PFSK-1 (cell line): ENCODE results near the gene LSM12.

ENCODE experiments used
- FOXP2 ChIP-seq: optimal IDR thresholded peaks from 2 replicates; pipeline ENCODE3; 2011; ENCODE audit warnings: borderline replicate concordance, control low read depth, inconsistent platforms; ENCODE audit not compliant: insufficient read depth; ENCODE audit errors: extremely low read length, extremely low read depth
- POLR2AphosphoS5 ChIP-seq: IDR thresholded peaks from 2 replicates; pipeline ENCODE4 v1.6.1; 2012; ENCODE audit warnings: low read depth, mild to moderate bottlenecking, control low read depth, low read length, moderate library complexity
- SIN3A ChIP-seq: IDR thresholded peaks from 2 replicates; pipeline ENCODE4 v1.6.1; 2012; ENCODE audit warnings: mild to moderate bottlenecking, low read length, moderate library complexity, borderline replicate concordance; ENCODE audit not compliant: insufficient read depth
- TAF1 ChIP-seq: IDR thresholded peaks from 2 replicates; pipeline ENCODE4 v1.6.1; 2012; ENCODE audit warnings: low read length, control low read depth, borderline replicate concordance; ENCODE audit not compliant: insufficient read depth
- TF ChIP-seq, protein P1 (sequence below), 2 experiments: IDR thresholded peaks; 2 replicates each; pipeline versions ENCODE4 v1.6.1 to v1.8.0; 2011 to 2012; ENCODE audit warnings: low read depth in 2 of 2, low read length in 2 of 2, control low read depth in 1 of 2, inconsistent platforms in 1 of 2, mild to moderate bottlenecking in 1 of 2, moderate library complexity in 1 of 2; ENCODE audit not compliant: insufficient read depth in 1 of 2

The LSM12 gene

DNA sequence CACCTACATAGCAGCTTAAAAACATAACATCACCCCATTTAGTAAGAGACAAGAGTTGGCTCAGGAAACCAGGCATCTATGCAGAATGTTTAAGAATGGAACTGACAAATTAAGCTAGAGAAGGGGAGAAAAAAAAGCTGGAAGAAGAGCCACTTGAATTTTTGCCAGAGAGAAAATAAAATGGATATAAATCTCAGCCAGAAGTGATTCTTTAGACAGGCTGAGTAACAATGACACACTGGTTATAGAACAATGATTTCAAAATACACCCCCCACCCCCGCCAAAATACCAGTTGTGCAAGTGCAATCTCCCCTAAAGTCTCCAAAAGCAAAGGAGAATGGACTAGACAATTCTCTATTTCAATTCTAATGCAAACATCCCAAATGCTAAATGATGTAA lies 22.4 kb downstream of the LSM12 start:
- TF ChIP-seq, protein P1, sequence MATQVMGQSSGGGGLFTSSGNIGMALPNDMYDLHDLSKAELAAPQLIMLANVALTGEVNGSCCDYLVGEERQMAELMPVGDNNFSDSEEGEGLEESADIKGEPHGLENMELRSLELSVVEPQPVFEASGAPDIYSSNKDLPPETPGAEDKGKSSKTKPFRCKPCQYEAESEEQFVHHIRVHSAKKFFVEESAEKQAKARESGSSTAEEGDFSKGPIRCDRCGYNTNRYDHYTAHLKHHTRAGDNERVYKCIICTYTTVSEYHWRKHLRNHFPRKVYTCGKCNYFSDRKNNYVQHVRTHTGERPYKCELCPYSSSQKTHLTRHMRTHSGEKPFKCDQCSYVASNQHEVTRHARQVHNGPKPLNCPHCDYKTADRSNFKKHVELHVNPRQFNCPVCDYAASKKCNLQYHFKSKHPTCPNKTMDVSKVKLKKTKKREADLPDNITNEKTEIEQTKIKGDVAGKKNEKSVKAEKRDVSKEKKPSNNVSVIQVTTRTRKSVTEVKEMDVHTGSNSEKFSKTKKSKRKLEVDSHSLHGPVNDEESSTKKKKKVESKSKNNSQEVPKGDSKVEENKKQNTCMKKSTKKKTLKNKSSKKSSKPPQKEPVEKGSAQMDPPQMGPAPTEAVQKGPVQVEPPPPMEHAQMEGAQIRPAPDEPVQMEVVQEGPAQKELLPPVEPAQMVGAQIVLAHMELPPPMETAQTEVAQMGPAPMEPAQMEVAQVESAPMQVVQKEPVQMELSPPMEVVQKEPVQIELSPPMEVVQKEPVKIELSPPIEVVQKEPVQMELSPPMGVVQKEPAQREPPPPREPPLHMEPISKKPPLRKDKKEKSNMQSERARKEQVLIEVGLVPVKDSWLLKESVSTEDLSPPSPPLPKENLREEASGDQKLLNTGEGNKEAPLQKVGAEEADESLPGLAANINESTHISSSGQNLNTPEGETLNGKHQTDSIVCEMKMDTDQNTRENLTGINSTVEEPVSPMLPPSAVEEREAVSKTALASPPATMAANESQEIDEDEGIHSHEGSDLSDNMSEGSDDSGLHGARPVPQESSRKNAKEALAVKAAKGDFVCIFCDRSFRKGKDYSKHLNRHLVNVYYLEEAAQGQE (IDR thresholded peaks at IDR 0.05; ENCODE audit: insufficient read depth in 1 of 2, low read depth in 2 of 2, low read length in 2 of 2) = no peak
- no peak for TF ChIP-seq SIN3A
- no peak for TF ChIP-seq TAF1
- no peak for TF ChIP-seq POLR2AphosphoS5
- TF ChIP-seq FOXP2 = no peak

DNA sequence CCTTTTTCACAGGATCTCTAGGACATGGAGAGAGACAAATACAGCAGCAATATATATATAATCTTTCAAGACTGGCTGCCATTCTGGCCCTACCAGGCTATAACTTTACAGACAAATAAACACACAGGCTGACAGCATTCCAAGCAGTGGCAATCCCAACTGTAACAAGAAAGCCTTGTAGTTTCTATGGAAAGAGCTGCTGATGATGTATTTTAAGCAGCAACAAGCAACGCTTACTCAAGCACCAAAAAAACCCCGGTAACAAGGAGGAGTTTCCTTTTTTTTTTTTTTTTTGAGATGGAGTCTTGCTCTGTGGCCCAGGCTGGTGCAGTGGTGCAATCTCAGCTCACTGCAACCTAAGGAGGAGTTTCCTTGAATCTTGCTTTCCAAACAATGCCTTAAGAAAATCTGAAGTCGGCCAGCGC lies 23.2 kb downstream of the LSM12 start:
- TF ChIP-seq, protein P1 (IDR thresholded peaks at IDR 0.05; ENCODE audit: insufficient read depth in 1 of 2, low read depth in 2 of 2, low read length in 2 of 2) = no peak
- no peak for TF ChIP-seq POLR2AphosphoS5
- no peak for TF ChIP-seq FOXP2
- no peak for TF ChIP-seq SIN3A
- no peak for TF ChIP-seq TAF1

DNA sequence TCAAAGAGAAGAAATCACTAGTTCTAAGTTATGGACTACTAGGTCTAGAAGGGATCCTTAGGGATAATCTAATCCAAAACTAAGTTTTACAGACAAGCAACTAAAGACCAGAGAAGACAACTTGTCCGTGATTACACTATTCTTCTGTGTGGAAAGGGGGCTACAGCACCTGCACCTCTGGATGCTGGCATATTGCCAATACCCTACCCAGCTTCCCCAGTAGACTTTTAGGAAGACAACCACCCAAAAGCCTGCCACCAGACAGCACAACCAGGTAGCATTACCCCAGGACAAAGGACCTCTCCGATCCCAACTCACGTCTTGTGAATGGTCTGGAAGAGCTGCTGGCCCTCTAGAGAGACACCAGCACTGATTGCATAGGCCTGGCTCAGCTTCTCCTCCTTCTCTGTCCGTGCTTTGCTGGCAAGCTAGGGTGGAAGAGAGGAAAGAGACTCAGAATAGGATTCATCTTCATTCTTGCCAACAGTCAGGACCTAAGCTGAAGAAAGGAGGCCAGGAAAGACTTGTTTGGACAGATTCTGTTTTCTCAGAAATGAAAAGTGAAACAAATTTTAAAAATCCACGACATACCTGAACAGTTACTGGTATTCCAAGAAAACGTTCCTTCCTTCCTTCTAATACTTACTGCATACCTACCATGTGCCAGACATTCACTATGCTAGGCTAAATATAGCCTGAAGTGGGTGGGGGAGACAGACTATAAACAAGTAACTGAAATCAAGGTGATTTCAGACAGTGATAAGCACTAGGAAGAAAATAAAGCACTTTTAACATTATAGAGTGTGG lies 26.4 kb downstream of the LSM12 start:
- TF ChIP-seq SIN3A (no peak), FOXP2 (no peak), TAF1 (no peak), POLR2AphosphoS5 (no peak)
- TF ChIP-seq, protein P1 (IDR thresholded peaks at IDR 0.05; ENCODE audit: insufficient read depth in 1 of 2, low read depth in 2 of 2, low read length in 2 of 2) = no peak

DNA sequence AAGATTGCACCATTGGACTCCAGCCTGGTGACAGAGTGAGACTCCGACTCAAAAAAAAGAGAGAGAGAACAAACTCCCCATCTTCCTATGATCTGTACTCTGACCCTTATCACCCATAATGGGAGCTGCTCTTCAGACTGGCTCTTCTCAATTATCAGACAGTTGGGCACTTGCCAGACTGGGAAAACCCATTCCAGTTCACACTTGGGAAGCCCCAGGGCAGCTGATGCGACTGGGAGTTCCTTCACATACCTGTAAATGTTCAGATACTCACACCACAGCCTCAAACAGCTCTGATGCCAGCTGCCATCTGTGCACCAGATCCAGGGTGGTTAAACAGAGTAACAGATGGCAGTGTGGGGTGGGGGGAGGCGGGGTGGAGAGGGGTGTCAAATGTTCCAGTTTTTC lies 27.9 kb downstream of the LSM12 start:
- TF ChIP-seq FOXP2 (no peak), TAF1 (no peak), SIN3A (no peak), POLR2AphosphoS5 (no peak)
- TF ChIP-seq, protein P1 (IDR thresholded peaks at IDR 0.05; ENCODE audit: insufficient read depth in 1 of 2, low read depth in 2 of 2, low read length in 2 of 2) = no peak

DNA sequence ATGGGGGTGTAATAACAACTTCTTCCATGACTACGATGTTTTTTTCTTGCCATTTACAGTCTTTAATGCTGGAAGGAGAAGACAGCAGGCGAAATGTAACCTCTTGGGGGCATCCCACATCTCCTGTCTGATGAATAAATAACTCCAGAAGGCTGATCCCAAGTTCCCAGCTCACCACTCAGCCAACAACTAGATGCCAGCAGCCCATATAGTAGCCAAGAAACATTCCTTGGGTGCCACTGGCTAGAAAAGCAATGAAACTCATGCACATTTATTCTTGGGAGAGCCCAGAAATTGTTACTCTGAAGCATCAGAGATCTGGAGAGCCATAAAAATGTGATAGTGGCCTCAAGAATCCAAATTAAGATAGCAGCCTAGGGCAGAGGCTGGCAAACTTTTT lies 29.0 kb downstream of the LSM12 start:
- TF ChIP-seq FOXP2 = no peak
- no peak for TF ChIP-seq SIN3A
- TF ChIP-seq, protein P1 (IDR thresholded peaks at IDR 0.05; ENCODE audit: insufficient read depth in 1 of 2, low read depth in 2 of 2, low read length in 2 of 2) = no peak
- TF ChIP-seq POLR2AphosphoS5 = no peak
- no peak for TF ChIP-seq TAF1
